A549 treated with Hydrocortisone at 1 μM for 4 hours (cell line): ENCODE results near the gene MAP3K15. TPM values are rescaled to one million over a fixed set of nuclear protein-coding genes. Genes with fewer than 3 reads are reported as not detected.

Source experiments
- total RNA-seq: library from RNA; stranded (reverse); fragments of 200-300 nt; extraction: Qiagen RNA extraction; gene quantifications from 5 replicates; pipeline ENCODE4 v1.2.3, GENCODE V29; 2022

MAP3K15 gene, protein sequence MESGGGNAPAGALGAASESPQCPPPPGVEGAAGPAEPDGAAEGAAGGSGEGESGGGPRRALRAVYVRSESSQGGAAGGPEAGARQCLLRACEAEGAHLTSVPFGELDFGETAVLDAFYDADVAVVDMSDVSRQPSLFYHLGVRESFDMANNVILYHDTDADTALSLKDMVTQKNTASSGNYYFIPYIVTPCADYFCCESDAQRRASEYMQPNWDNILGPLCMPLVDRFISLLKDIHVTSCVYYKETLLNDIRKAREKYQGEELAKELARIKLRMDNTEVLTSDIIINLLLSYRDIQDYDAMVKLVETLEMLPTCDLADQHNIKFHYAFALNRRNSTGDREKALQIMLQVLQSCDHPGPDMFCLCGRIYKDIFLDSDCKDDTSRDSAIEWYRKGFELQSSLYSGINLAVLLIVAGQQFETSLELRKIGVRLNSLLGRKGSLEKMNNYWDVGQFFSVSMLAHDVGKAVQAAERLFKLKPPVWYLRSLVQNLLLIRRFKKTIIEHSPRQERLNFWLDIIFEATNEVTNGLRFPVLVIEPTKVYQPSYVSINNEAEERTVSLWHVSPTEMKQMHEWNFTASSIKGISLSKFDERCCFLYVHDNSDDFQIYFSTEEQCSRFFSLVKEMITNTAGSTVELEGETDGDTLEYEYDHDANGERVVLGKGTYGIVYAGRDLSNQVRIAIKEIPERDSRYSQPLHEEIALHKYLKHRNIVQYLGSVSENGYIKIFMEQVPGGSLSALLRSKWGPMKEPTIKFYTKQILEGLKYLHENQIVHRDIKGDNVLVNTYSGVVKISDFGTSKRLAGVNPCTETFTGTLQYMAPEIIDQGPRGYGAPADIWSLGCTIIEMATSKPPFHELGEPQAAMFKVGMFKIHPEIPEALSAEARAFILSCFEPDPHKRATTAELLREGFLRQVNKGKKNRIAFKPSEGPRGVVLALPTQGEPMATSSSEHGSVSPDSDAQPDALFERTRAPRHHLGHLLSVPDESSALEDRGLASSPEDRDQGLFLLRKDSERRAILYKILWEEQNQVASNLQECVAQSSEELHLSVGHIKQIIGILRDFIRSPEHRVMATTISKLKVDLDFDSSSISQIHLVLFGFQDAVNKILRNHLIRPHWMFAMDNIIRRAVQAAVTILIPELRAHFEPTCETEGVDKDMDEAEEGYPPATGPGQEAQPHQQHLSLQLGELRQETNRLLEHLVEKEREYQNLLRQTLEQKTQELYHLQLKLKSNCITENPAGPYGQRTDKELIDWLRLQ (N-terminal part only)
- 1.8 to 2.2 TPM (median 1.9 TPM) in 5 replicates for total RNA-seq

DNA sequence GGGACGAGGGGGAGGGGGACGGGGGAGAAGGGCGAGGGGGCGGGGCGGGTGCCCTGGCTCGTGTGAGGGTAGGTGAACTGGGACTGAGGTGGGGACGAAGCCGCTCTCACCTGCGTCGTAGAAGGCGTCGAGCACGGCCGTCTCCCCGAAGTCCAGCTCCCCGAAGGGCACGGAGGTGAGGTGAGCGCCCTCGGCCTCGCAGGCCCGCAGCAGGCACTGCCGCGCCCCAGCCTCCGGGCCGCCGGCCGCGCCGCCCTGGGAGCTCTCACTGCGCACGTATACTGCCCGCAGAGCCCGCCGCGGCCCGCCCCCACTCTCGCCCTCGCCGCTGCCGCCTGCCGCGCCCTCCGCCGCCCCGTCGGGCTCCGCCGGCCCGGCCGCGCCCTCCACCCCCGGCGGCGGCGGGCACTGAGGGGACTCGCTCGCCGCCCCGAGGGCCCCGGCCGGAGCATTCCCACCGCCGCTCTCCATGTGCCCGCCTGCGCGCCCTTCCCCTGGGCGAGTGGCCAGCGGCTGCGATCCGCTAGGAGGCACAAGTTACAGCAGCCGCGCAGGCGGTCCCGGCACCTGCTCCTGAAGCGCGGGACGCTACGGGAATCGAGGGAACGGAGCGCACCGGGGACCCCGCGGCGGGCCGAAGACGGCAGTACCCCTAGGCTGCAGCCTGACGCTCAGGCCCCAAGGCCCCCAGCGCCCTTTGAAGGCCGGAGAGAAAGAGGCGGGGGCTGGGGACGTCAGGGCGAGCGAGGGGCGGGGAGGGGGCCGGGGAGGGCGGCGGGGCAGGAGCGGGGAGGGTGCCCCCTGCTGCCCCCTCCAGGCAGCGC lies at the start of gene MAP3K15:
Gene MAP3K15 (minus strand): TSS at position 718 of the 824 bp plus-strand sequence. CDS start 247 bp downstream, at position 471.

DNA sequence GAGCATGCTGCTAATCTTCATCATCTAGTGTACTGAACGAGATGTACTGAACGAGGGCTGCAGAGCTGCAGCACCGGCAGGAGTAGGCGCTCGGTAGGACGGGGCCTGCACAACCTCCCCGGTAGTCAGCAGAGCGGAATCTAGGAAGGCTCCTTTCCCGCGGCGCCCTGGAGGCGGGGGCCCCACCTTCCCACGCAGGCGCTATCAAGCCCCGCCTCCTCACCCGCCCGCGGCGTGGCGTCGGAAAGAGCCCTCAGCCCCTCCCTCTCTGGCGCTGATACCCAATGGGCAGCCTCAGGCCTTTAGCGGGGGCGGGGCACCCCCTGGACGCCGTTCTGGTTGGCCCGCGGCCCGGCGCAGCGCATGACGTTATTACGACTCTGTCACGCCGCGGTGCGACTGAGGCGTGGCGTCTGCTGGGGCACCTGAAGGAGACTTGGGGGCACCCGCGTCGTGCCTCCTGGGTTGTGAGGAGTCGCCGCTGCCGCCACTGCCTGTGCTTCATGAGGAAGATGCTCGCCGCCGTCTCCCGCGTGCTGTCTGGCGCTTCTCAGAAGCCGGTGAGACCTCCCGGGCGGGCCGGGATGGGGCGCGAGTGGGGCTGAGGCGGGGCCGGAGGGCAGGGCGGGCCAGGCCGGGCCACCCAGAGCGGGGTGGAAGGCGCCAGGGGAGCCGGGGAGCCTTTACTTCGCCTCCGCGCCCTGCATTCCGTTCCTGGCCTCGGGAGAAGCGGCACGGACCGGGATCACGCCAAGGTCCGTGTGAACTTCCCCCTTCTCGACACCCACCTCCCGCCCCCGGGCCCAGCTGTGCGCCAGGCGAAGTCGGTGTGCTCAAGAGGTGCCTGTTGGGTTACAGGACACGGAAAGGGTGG lies 171.5 kb downstream of the MAP3K15 start, which contains the start of gene PDHA1:
Gene PDHA1 (plus strand): TSS at position 393 of the 874 bp plus-strand sequence. CDS start 111 bp downstream, at position 504.

Other genes with a start within 250 kb of the MAP3K15 start
- gene PDHA1, start 171.6 kb downstream of the MAP3K15 start, total RNA-seq: 231 to 314 TPM (median 295 TPM) in 5 replicates